A673 (cell line): ENCODE results near the gene FAM168A. TPM values are rescaled to one million over a fixed set of nuclear protein-coding genes. Genes with fewer than 3 reads are reported as not detected.

Source experiments
- BruUV-seq: library from RNA; stranded (reverse); fragments of 400-500 nt; replicated peaks from 2 replicates; lab custom pipeline; 2021; lab: Mats Ljungman, UMichigan
- CTCF ChIA-PET: fragments of 300-600 bp; sonication (Branson Sonifier 250); formaldehyde crosslinking; loops from one replicate; lab custom pipeline; 2022; ENCODE audit warnings: antibody characterized with exemption; lab: Charles Lee
- POLR2A ChIA-PET: fragments of 300-600 bp; sonication (Branson Sonifier 250); formaldehyde crosslinking; loops from one replicate; lab custom pipeline; 2022; ENCODE audit warnings: antibody characterized with exemption; ENCODE audit not compliant: low non-redundant PET; lab: Charles Lee
- DNase-seq: peaks from one replicate; pipeline ENCODE4 v3.0.0-alpha.2; 2015; ENCODE audit warnings: low spot score
- H3K27ac ChIP-seq: fragments of 200-600 bp; sonication (generic); 2 replicates; pipeline ENCODE4 v1.5.1; 2016; ENCODE audit warnings: mixed run types, low read depth, mild to moderate bottlenecking, mixed read lengths, antibody characterized with exemption, low read length; ENCODE audit not compliant: poor library complexity, severe bottlenecking
- H3K27me3 ChIP-seq: fragments of 200-600 bp; sonication (generic); replicated peaks from 2 replicates; pipeline ENCODE4 v1.6.1; 2017; ENCODE audit warnings: mixed run types, low read depth, mild to moderate bottlenecking, mixed read lengths, antibody characterized with exemption, low read length; ENCODE audit not compliant: insufficient read depth, poor library complexity
- H3K36me3 ChIP-seq: fragments of 200-600 bp; sonication (generic); 2 replicates; pipeline ENCODE4 v1.6.1; 2016; ENCODE audit warnings: mixed run types, mild to moderate bottlenecking, mixed read lengths, antibody characterized with exemption, low read length; ENCODE audit not compliant: insufficient read depth, poor library complexity, severe bottlenecking
- H3K4me1 ChIP-seq: fragments of 200-600 bp; sonication (generic); 2 replicates; pipeline ENCODE4 v1.6.1; 2017; ENCODE audit warnings: mixed run types, mild to moderate bottlenecking, mixed read lengths, antibody characterized with exemption, low read length; ENCODE audit not compliant: insufficient read depth, poor library complexity, severe bottlenecking
- H3K4me3 ChIP-seq: fragments of 200-600 bp; sonication (generic); 2 replicates; pipeline ENCODE4 v1.5.1; 2016; ENCODE audit warnings: low read depth, mixed run types, mild to moderate bottlenecking, mixed read lengths, low read length; ENCODE audit not compliant: poor library complexity, severe bottlenecking
- H3K9me3 ChIP-seq: fragments of 200-600 bp; sonication (generic); 2 replicates; pipeline ENCODE4 v1.6.1; 2016; ENCODE audit warnings: mixed run types, low read depth, mild to moderate bottlenecking, mixed read lengths, antibody characterized with exemption, low read length; ENCODE audit not compliant: poor library complexity, severe bottlenecking
- CTCF ChIP-seq: fragments of 300-800, 200-600 bp; sonication (generic); conservative IDR thresholded peaks from 2 replicates; pipeline ENCODE4 v1.5.1; 2017; ENCODE audit warnings: low read depth, mild to moderate bottlenecking, antibody characterized with exemption, low read length, moderate library complexity, mixed read lengths
- EZH2 ChIP-seq: fragments of 200-600 bp; sonication (generic); IDR thresholded peaks from 2 replicates; pipeline ENCODE4 v1.6.1; 2017; ENCODE audit warnings: borderline replicate concordance, low read depth, mild to moderate bottlenecking, mixed read lengths, antibody characterized with exemption, low read length; ENCODE audit not compliant: poor library complexity, severe bottlenecking
- intact Hi-C: fragments of 100-400 bp; cut with micrococcal nuclease; formaldehyde crosslinking; loops from one replicate; pipeline ENCODE4 v1.10.0; 2022; ENCODE audit not compliant: unreplicated experiment
- total RNA-seq: library from RNA; stranded (reverse); gene quantifications from 2 replicates; pipeline ENCODE4 v1.2.3, GENCODE V29; 2021

FAM168A gene
- total RNA-seq, 1 experiment from 2014 or later, result 46.1 TPM

GRCh38 chr11:73629907-73630306 is 32.0 kb upstream of the FAM168A start:
- H3K27ac ChIP-seq, result no peak overlapping the region
- H3K36me3 ChIP-seq, result no peaks in the 10 kb centered on the region
- no peaks in the 10 kb centered on the region for H3K4me1 ChIP-seq
- no TSS peak for BruUV-seq
- TF ChIP-seq CTCF, result no peak
- no peak for TF ChIP-seq EZH2
- ChIA-PET CTCF (interaction anchor here (1.1 kb wide), 1 partner anchor 151 kb away, joined by 3 read pairs; no protein-coding TSS in a partner anchor), POLR2A (no interaction called here)
- no peak overlapping the region for H3K4me3 ChIP-seq
- no peaks in the 10 kb centered on the region for H3K27me3 ChIP-seq
- no peaks in the 10 kb centered on the region for H3K9me3 ChIP-seq
- no peak for DNase-seq
- intact Hi-C loops, result loop anchor here (10.0 kb wide), 1 partner anchor 155 kb away; no protein-coding TSS in a partner anchor

- Histone ChIP-seq H3K36me3 (no peaks in the 10 kb centered on the region), H3K27me3 (no peaks in the 10 kb centered on the region), H3K9me3 (no peaks in the 10 kb centered on the region), H3K4me3 (peak overlapping the region; percentile 20), H3K27ac (no peak overlapping the region), H3K4me1 (no peaks in the 10 kb centered on the region)
- BruUV-seq, result no TSS peak
- intact Hi-C loops, result loop anchor here (1.0 to 10.0 kb wide), 3 partner anchors 35 to 305 kb away; no protein-coding TSS in a partner anchor
- peak; percentile 87 for DNase-seq
- POLR2A ChIA-PET, result no interaction called here
- CTCF ChIA-PET, result interaction anchor here (0.6 to 2.8 kb wide), 16 partner anchors 10 to 945 kb away, joined by 3 to 39 read pairs (median 4); partner anchors contain the start of gene FAM168A
- TF ChIP-seq EZH2 (no peak), CTCF (peak; percentile 94)
Measured at GRCh38 chr11:73625696-73626318, 27.9 kb upstream of the FAM168A start.

GRCh38 chr11:73623686-73624085 is 25.8 kb upstream of the FAM168A start:
- CTCF ChIA-PET, result interaction anchor here (2.8 kb wide), 1 partner anchor 37 kb away, joined by 28 read pairs; no protein-coding TSS in a partner anchor
- Histone ChIP-seq H3K27ac (no peak overlapping the region), H3K4me3 (no peak overlapping the region), H3K27me3 (no peaks in the 10 kb centered on the region), H3K36me3 (no peaks in the 10 kb centered on the region), H3K9me3 (no peaks in the 10 kb centered on the region), H3K4me1 (no peaks in the 10 kb centered on the region)
- intact Hi-C loops, result loop anchor here (10.0 kb wide), 1 partner anchor 149 kb away; no protein-coding TSS in a partner anchor
- no peak for DNase-seq
- no TSS peak for BruUV-seq
- TF ChIP-seq CTCF (no peak), EZH2 (no peak)
- POLR2A ChIA-PET, result no interaction called here
